GM10248 (cell line): Measurements from ENCODE around the gene ATXN7L3.

Experiments used
- CTCF ChIA-PET: fragments of 300-600 bp; sonication (Branson Sonifier 250); formaldehyde crosslinking; extraction: SDS; loops from one replicate; lab custom pipeline; 2021; ENCODE audit warnings: antibody characterized with exemption; lab: Yijun Ruan, JAX
- POLR2A ChIA-PET: fragments of 350-650 bp; sonication (Branson Sonifier 250); formaldehyde crosslinking; extraction: SDS; loops from one replicate; lab custom pipeline; 2020; ENCODE audit warnings: antibody characterized with exemption; lab: Yijun Ruan, JAX
- DNase-seq: peaks from one replicate; pipeline ENCODE4 v3.0.0; 2012; ENCODE audit errors: extremely low spot score
- TF ChIP-seq, protein P1 (sequence below): IDR thresholded peaks from 2 replicates; pipeline ENCODE4 v1.5.1; 2012; ENCODE audit warnings: mild to moderate bottlenecking, low read depth; ENCODE audit errors: extremely low read depth, missing control alignments, control extremely low read depth

ATXN7L3 gene

DNA sequence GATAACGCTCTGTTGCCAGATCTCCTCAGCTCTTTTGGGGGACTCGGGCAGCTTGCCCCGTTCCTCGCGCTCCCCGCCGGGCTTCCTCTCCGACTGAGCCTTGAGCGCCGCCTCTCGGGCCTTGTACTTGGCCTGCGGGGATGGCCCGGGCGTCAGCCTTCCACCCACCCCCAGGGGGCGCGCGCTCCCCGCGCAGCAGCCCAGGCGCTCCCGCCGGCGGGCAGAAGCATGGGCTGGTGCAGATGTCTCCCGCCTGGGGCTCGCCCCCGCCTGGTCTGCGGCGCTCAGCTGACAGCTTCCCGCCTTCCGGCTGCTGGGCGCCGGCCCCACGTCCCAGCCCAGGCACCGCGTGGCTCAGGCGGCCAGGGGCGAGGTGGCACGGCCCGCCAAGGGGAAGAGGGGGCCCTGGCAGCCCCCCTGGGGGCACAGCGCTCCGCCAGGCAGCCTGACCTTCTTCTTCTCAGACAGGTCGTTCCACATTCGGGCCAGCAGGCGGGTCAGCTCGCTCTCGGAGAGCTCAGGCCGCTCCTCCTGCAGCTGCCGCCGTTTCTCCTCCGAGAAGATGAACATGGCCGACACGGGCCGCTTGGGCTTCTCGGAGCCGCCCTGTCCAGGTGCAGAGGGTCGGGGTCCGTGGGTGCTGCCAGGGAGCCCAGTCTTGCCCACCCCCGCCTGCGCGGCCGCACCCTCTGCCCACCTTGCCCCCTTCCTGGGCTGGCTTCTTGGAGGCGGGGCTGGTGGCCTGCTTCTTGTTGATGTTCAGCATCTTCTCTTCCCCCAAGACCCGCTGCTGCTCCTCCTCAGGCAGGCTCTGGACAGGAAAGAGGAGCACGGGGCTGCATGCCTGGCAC, 10.9 kb upstream of the ATXN7L3 start:
- TF ChIP-seq, protein P1, sequence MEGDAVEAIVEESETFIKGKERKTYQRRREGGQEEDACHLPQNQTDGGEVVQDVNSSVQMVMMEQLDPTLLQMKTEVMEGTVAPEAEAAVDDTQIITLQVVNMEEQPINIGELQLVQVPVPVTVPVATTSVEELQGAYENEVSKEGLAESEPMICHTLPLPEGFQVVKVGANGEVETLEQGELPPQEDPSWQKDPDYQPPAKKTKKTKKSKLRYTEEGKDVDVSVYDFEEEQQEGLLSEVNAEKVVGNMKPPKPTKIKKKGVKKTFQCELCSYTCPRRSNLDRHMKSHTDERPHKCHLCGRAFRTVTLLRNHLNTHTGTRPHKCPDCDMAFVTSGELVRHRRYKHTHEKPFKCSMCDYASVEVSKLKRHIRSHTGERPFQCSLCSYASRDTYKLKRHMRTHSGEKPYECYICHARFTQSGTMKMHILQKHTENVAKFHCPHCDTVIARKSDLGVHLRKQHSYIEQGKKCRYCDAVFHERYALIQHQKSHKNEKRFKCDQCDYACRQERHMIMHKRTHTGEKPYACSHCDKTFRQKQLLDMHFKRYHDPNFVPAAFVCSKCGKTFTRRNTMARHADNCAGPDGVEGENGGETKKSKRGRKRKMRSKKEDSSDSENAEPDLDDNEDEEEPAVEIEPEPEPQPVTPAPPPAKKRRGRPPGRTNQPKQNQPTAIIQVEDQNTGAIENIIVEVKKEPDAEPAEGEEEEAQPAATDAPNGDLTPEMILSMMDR = peak; percentile 100
- POLR2A ChIA-PET = interaction anchor here (0.9 to 1.4 kb wide), 5 partner anchors 10 to 134 kb away, joined by 3 to 5 read pairs (median 3); partner anchors contain the start of genes GRN and TMUB2
- CTCF ChIA-PET = interaction anchor here (0.8 to 15.0 kb wide), 56 partner anchors 9 to 940 kb away, joined by 3 to 234 read pairs (median 6); partner anchors contain the start of genes ATXN7L3, FAM171A2, GRN and SLC25A39
- DNase-seq = peak; percentile 91

DNA sequence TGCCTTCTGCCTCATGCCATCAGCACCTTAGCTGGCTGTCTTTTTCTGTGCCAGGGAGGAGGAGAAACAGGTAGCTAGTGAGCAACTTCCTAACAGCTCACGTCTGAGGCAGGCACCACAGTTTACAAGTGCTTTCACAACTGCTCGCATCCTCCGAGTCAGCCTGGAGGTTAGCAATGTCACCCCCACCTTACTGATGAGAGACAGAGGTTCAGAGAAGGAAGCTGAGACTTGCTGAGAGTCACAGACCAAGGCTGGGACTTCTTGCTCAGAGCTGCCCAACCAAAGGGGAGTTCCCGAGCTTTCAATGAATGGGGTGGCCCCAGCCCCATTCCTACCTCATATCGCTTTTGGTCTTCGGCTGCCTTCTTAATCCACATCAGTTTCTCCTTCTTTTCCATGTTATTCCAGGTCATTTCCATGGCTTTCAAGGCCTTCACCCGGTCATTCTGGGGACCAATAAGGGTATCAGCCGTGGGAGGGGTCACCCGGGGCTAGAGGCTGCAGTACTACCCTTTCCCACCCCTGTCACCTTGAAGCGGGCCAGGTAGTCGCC, 10.2 kb upstream of the ATXN7L3 start:
- peak; percentile 52 for DNase-seq
- POLR2A ChIA-PET = interaction anchor here (0.5 to 1.4 kb wide), 6 partner anchors 9 to 135 kb away, joined by 3 to 5 read pairs (median 3); partner anchors contain the start of genes GRN and TMUB2
- TF ChIP-seq, protein P1 = no peak
- CTCF ChIA-PET = interaction anchor here (0.7 to 15.0 kb wide), 58 partner anchors 10 to 940 kb away, joined by 3 to 234 read pairs (median 5); partner anchors contain the start of genes ATXN7L3, FAM171A2, GRN and SLC25A39

DNA sequence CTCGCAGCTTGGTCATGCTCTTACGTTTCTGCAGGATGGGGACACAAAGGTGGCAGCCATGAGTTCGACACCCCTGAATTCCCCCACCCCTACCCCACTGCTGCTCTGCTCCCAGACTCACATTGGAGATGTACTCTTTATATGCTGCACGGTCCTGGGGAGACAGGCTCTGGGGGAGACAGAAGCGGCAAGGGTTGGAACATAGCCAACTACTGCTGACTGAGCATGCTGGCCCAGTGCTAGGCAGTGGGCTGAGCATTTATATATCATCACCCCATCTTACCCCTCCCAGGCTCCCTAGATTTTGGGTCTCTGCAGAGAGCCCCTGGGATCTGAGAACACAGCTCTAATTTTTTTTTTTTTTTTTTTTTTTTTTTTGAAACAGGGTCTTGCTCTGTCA, 8.1 kb upstream of the ATXN7L3 start:
- ChIA-PET CTCF (interaction anchor here (0.6 to 15.0 kb wide), 5 partner anchors 12 to 156 kb away, joined by 3 to 234 read pairs (median 7); partner anchors contain the start of genes FAM171A2, GRN and UBTF), POLR2A (no interaction called here)
- no peak for DNase-seq
- TF ChIP-seq, protein P1 = no peak

DNA sequence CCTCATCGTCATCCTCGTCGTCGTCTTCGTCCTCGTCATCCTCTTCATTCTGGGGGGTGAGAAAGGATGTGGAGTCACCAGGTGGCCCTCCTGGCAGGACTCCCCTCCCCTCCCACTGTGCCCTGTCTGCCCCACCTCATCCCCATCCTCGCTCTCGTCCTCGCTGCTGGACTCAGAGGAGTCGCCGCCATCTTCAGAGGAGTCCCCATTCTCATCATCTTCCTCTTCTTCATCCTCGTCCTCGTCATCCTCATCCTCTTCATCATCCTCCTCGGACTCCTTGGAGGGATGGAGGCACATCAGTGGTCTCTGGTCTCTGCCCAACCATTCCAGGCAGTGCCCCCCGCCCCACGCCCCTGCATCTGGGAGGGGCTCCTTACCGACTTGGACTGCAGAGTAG, 7.6 kb upstream of the ATXN7L3 start:
- CTCF ChIA-PET = interaction anchor here (0.6 to 5.8 kb wide), 4 partner anchors 13 to 156 kb away, joined by 3 to 54 read pairs (median 6); partner anchors contain the start of genes FAM171A2, GRN and UBTF
- DNase-seq = no peak
- POLR2A ChIA-PET = no interaction called here
- TF ChIP-seq, protein P1 = no peak

DNA sequence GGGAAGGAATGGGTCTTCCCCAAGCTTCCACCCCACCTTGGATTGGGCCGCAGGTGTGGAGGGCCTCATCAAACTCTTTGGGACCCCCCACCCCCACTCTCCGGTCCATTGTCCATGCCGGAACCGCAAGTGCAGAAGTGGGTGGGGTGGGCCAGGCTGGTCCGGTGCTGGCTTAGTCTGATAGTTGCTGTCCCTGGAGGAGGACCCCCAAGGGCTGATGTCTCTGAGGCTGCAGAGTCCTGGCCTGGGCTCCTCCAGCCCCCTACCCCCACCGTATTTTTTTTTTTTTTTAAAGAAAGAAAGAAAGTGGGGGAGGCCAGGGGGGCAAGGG, 7.1 kb upstream of the ATXN7L3 start:
- POLR2A ChIA-PET = no interaction called here
- TF ChIP-seq, protein P1 = no peak
- DNase-seq = no peak
- CTCF ChIA-PET = interaction anchor here (0.9 to 5.8 kb wide), 5 partner anchors 13 to 157 kb away, joined by 3 to 54 read pairs (median 4); partner anchors contain the start of genes FAM171A2 and UBTF
